Ascending aorta (tissue), 2 donors: Measurements from ENCODE around the gene CCDC86. TPM values are rescaled to one million over a fixed set of nuclear protein-coding genes. Genes with fewer than 3 reads are reported as not detected.
A peak's percentile ranks its signal among the peaks of the same experiment; 100 is the strongest.

Experiments used
- DNase-seq, 2 donors: peaks; one replicate each; pipeline ENCODE4 v3.0.0-alpha.2; 2019; ENCODE audit warnings: low spot score in 2 of 2
- H3K27ac ChIP-seq, 2 donors: fragments of 200-600 bp; sonication (generic); one replicate each; pipeline ENCODE4 v1.5.1; 2016 to 2017; ENCODE audit warnings: mild to moderate bottlenecking in 1 of 2
- H3K27me3 ChIP-seq: fragments of 200-600 bp; sonication (generic); one replicate; pipeline ENCODE4 v1.5.1; 2017
- H3K36me3 ChIP-seq, 2 donors: fragments of 200-600 bp; sonication (generic); one replicate each; pipeline ENCODE4 v1.5.1; 2016
- H3K4me1 ChIP-seq, 2 donors: fragments of 200-600 bp; sonication (generic); one replicate each; pipeline ENCODE4 v1.5.1; 2016 to 2017; ENCODE audit warnings: mild to moderate bottlenecking in 1 of 2
- H3K4me3 ChIP-seq, 2 donors: fragments of 200-600 bp; sonication (generic); one replicate each; pipeline ENCODE4 v1.5.1; 2016 to 2017; ENCODE audit warnings: mild to moderate bottlenecking in 1 of 2
- H3K9me3 ChIP-seq, 2 donors: fragments of 200-600 bp; sonication (generic); one replicate each; pipeline ENCODE4 v1.5.1; 2016
- CTCF ChIP-seq, 3 experiments: fragments of 200-600 bp in 2 of 3; fragments of 450-650 bp in 1 of 3; sonication (generic) in 2 of 3; IDR thresholded peaks; one replicate each; pipeline ENCODE4 v1.5.1; 2016 to 2019; ENCODE audit warnings: antibody characterized with exemption in 3 of 3, mild to moderate bottlenecking in 1 of 3, moderate library complexity in 1 of 3
- intact Hi-C: fragments of 100-400 bp; cut with DNase I; formaldehyde crosslinking; loops from one replicate; pipeline ENCODE4 v1.15.1; 2023
- total RNA-seq: library from RNA; depleted of rRNA; stranded (reverse); fragments of >200 nt; gene quantifications from one replicate; pipeline ENCODE4 v1.1.0, GENCODE V29; 2016

Gene CCDC86
- total RNA-seq, 1 donor from 2014 or later = 16.0 TPM

- Histone ChIP-seq H3K4me3 (no peak overlapping the region), H3K36me3 (peaks cover 5 to 10% of the 10 kb centered on the region in 2 donors), H3K27me3 (no peaks in the 10 kb centered on the region), H3K27ac (no peak overlapping the region), H3K9me3 (no peaks in the 10 kb centered on the region), H3K4me1 (peaks cover 0 to 4% of the 10 kb centered on the region in 2 donors)
- intact Hi-C loops = no loop called here
- no peak for DNase-seq
- no peak for TF ChIP-seq CTCF (IDR thresholded peaks at IDR 0.05)
These were observed 38.9 kb downstream of the CCDC86 start for GRCh38 chr11:60880643-60881282.

GRCh38 chr11:60887556-60887955, 45.6 kb downstream of the CCDC86 start:
- intact Hi-C loops = no loop called here
- Histone ChIP-seq H3K36me3 (peaks cover 7 to 20% of the 10 kb centered on the region in 2 donors), H3K27me3 (no peaks in the 10 kb centered on the region), H3K9me3 (no peaks in the 10 kb centered on the region), H3K4me3 (no peak overlapping the region), H3K27ac (no peak overlapping the region), H3K4me1 (no peaks in the 10 kb centered on the region)
- peak in 1 of 3 experiments; percentile 34 for TF ChIP-seq CTCF (IDR thresholded peaks at IDR 0.05)
- DNase-seq = no peak

GRCh38 chr11:60889869-60890311, 48.0 kb downstream of the CCDC86 start:
- H3K27ac ChIP-seq = no peak overlapping the region
- H3K4me3 ChIP-seq = no peak overlapping the region
- H3K4me1 ChIP-seq = no peaks in the 10 kb centered on the region
- no peak for TF ChIP-seq CTCF (IDR thresholded peaks at IDR 0.05)
- H3K9me3 ChIP-seq = no peaks in the 10 kb centered on the region
- intact Hi-C loops = no loop called here
- no peak for DNase-seq
- H3K36me3 ChIP-seq = peaks cover 25 to 40% of the 10 kb centered on the region in 2 donors
- no peaks in the 10 kb centered on the region for H3K27me3 ChIP-seq

GRCh38 chr11:60890696-60891095, 48.8 kb downstream of the CCDC86 start:
- H3K27ac ChIP-seq = no peak overlapping the region
- DNase-seq = no peak
- H3K4me3 ChIP-seq = no peak overlapping the region
- H3K4me1 ChIP-seq = no peaks in the 10 kb centered on the region
- H3K9me3 ChIP-seq = no peaks in the 10 kb centered on the region
- TF ChIP-seq CTCF (IDR thresholded peaks at IDR 0.05) = no peak
- no peaks in the 10 kb centered on the region for H3K27me3 ChIP-seq
- peaks cover 31 to 48% of the 10 kb centered on the region in 2 donors for H3K36me3 ChIP-seq
- intact Hi-C loops = no loop called here

- no peak overlapping the region for H3K27ac ChIP-seq
- DNase-seq = no peak
- no peaks in the 10 kb centered on the region for H3K27me3 ChIP-seq
- intact Hi-C loops = no loop called here
- no peaks in the 10 kb centered on the region for H3K4me1 ChIP-seq
- H3K36me3 ChIP-seq = peaks cover 36 to 54% of the 10 kb centered on the region in 2 donors
- no peak for TF ChIP-seq CTCF (IDR thresholded peaks at IDR 0.05)
- H3K9me3 ChIP-seq = no peaks in the 10 kb centered on the region
- no peak overlapping the region for H3K4me3 ChIP-seq
These were observed 49.3 kb downstream of the CCDC86 start for GRCh38 chr11:60891103-60891741.
